Vagina (tissue), 2 donors: ENCODE data around the gene CPNE8. TPM values are rescaled to one million over a fixed set of nuclear protein-coding genes. Genes with fewer than 3 reads are reported as not detected.

Experiments
- DNase-seq, 2 donors: peaks; one replicate each; pipeline ENCODE4 v3.0.0-alpha.2; 2017; ENCODE audit errors: extremely low spot score in 2 of 2
- H3K27ac ChIP-seq: fragments of 200-600 bp; sonication (generic); one replicate; pipeline ENCODE4 v1.5.1; 2019
- H3K27me3 ChIP-seq: fragments of 200-600 bp; sonication (generic); one replicate; pipeline ENCODE4 v1.5.1; 2019
- H3K36me3 ChIP-seq, 2 donors: fragments of 200-600 bp; sonication (generic); one replicate each; pipeline ENCODE4 v1.5.1; 2017 to 2019
- H3K4me1 ChIP-seq: fragments of 200-600 bp; sonication (generic); one replicate; pipeline ENCODE4 v1.5.1; 2019
- H3K4me3 ChIP-seq, 2 donors: fragments of 200-600 bp; sonication (generic); 1 replicate in 1 of 2; 2 replicates in 1 of 2; pipeline ENCODE4 v1.5.1; 2016 to 2019
- H3K9me3 ChIP-seq: fragments of 200-600 bp; sonication (generic); one replicate; pipeline ENCODE4 v1.5.1; 2019
- CTCF ChIP-seq, 3 experiments: fragments of 450-650 bp in 2 of 3; fragments of 200-600 bp in 1 of 3; sonication (generic) in 1 of 3; IDR thresholded peaks; one replicate each; pipeline ENCODE4 v1.5.1; 2017 to 2019; ENCODE audit warnings: antibody characterized with exemption in 3 of 3, mild to moderate bottlenecking in 2 of 3, moderate library complexity in 2 of 3
- POLR2A ChIP-seq, 2 donors: fragments of 450-650 bp; IDR thresholded peaks; one replicate each; pipeline ENCODE4 v1.6.1; 2017; ENCODE audit warnings: antibody characterized with exemption in 2 of 2, mild to moderate bottlenecking in 2 of 2, moderate library complexity in 2 of 2
- POLR2AphosphoS5 ChIP-seq, 2 donors: sonication (generic); formaldehyde crosslinking; IDR thresholded peaks; one replicate each; pipeline ENCODE4 v1.9.0; 2017; ENCODE audit warnings: antibody characterized with exemption in 2 of 2, mild to moderate bottlenecking in 2 of 2, low read depth in 1 of 2; ENCODE audit not compliant: insufficient read depth in 1 of 2
- intact Hi-C: fragments of 100-400 bp; cut with DNase I; formaldehyde crosslinking; loops from one replicate; pipeline ENCODE4 v1.15.1; 2023
- total RNA-seq: library from RNA; depleted of rRNA; stranded (reverse); fragments of >200 nt; gene quantifications from one replicate; pipeline ENCODE4 v1.2.3, GENCODE V29; 2016

Gene CPNE8
- total RNA-seq, 1 donor from 2014 or later, result 15.0 TPM

GRCh38 chr12:38690646-38691045 is 214.7 kb downstream of the CPNE8 start:
- H3K27me3 ChIP-seq, result no peaks in the 10 kb centered on the region
- DNase-seq, result no peak
- H3K36me3 ChIP-seq, result no peaks in the 10 kb centered on the region
- TF ChIP-seq POLR2AphosphoS5 (IDR thresholded peaks at IDR 0.05; ENCODE audit: insufficient read depth in 1 of 2, low read depth in 1 of 2) (no peak), CTCF (IDR thresholded peaks at IDR 0.05) (no peak), POLR2A (IDR thresholded peaks at IDR 0.05) (no peak)
- H3K4me1 ChIP-seq, result no peaks in the 10 kb centered on the region
- no peak overlapping the region for H3K4me3 ChIP-seq
- intact Hi-C loops, result no loop called here
- no peaks in the 10 kb centered on the region for H3K9me3 ChIP-seq
- H3K27ac ChIP-seq, result no peak overlapping the region

- Histone ChIP-seq H3K36me3 (no peaks in the 10 kb centered on the region), H3K9me3 (no peaks in the 10 kb centered on the region), H3K4me1 (no peaks in the 10 kb centered on the region), H3K4me3 (no peak overlapping the region), H3K27ac (no peak overlapping the region), H3K27me3 (no peaks in the 10 kb centered on the region)
- intact Hi-C loops, result no loop called here
- no peak for DNase-seq
- TF ChIP-seq CTCF (IDR thresholded peaks at IDR 0.05) (no peak), POLR2AphosphoS5 (IDR thresholded peaks at IDR 0.05; ENCODE audit: insufficient read depth in 1 of 2, low read depth in 1 of 2) (no peak), POLR2A (IDR thresholded peaks at IDR 0.05) (no peak)
These were observed 215.7 kb downstream of the CPNE8 start for GRCh38 chr12:38689704-38690103.

- no peaks in the 10 kb centered on the region for H3K9me3 ChIP-seq
- H3K4me3 ChIP-seq, result no peak overlapping the region
- no peaks in the 10 kb centered on the region for H3K4me1 ChIP-seq
- no peak for TF ChIP-seq CTCF (IDR thresholded peaks at IDR 0.05)
- TF ChIP-seq POLR2A (IDR thresholded peaks at IDR 0.05), result no peak
- no peak for TF ChIP-seq POLR2AphosphoS5 (IDR thresholded peaks at IDR 0.05; ENCODE audit: insufficient read depth in 1 of 2, low read depth in 1 of 2)
- intact Hi-C loops, result no loop called here
- no peak for DNase-seq
- H3K27me3 ChIP-seq, result no peaks in the 10 kb centered on the region
- H3K27ac ChIP-seq, result no peak overlapping the region
- H3K36me3 ChIP-seq, result no peaks in the 10 kb centered on the region
These were observed 216.2 kb downstream of the CPNE8 start for GRCh38 chr12:38689195-38689594.

GRCh38 chr12:38682521-38682920 is 222.9 kb downstream of the CPNE8 start:
- no peak overlapping the region for H3K27ac ChIP-seq
- no peaks in the 10 kb centered on the region for H3K36me3 ChIP-seq
- intact Hi-C loops, result no loop called here
- TF ChIP-seq CTCF (IDR thresholded peaks at IDR 0.05), result no peak
- no peak overlapping the region for H3K4me3 ChIP-seq
- H3K9me3 ChIP-seq, result no peaks in the 10 kb centered on the region
- DNase-seq, result no peak
- no peaks in the 10 kb centered on the region for H3K27me3 ChIP-seq
- H3K4me1 ChIP-seq, result no peaks in the 10 kb centered on the region

- DNase-seq, result no peak
- TF ChIP-seq CTCF (IDR thresholded peaks at IDR 0.05) (no peak), POLR2A (IDR thresholded peaks at IDR 0.05) (no peak), POLR2AphosphoS5 (IDR thresholded peaks at IDR 0.05; ENCODE audit: insufficient read depth in 1 of 2, low read depth in 1 of 2) (no peak)
- Histone ChIP-seq H3K27ac (no peak overlapping the region), H3K4me1 (no peaks in the 10 kb centered on the region), H3K27me3 (no peaks in the 10 kb centered on the region), H3K9me3 (no peaks in the 10 kb centered on the region), H3K36me3 (no peaks in the 10 kb centered on the region), H3K4me3 (no peak overlapping the region)
- intact Hi-C loops, result no loop called here
These were observed 235.9 kb downstream of the CPNE8 start for GRCh38 chr12:38669530-38669929.
